ENCODE data around the gene SLC16A1. TPM values are rescaled to one million over a fixed set of nuclear protein-coding genes. Genes with fewer than 3 reads are reported as not detected.
A peak's percentile ranks its signal among the peaks of the same experiment; 100 is the strongest.

Gene SLC16A1
- polyA plus RNA-seq, 1 experiment, result 78.7 TPM

- DNase-seq (ENCODE audit: low read depth, low spot score), result no peak
- no peak overlapping the region for H3K27ac ChIP-seq (ENCODE audit: low read depth, low read length)
- ChIA-PET POLR2A (no interaction called here), CTCF (interaction anchor here (1.4 to 2.2 kb wide), 2 partner anchors 25 to 167 kb away, joined by 5 to 11 read pairs; partner anchors contain the start of gene LRIG2)
- no peak for TF ChIP-seq CTCF (IDR thresholded peaks at IDR 0.05; ENCODE audit: low read depth, low read length)
- no peak overlapping the region for H3K4me3 ChIP-seq (ENCODE audit: low read depth, low read length)
- H3K9me3 ChIP-seq (ENCODE audit: control insufficient read depth, insufficient read depth, low read length), result no peaks in the 10 kb centered on the region
- H3K27me3 ChIP-seq (ENCODE audit: control insufficient read depth, insufficient read depth, low read length), result no peaks in the 10 kb centered on the region
These were observed 50.4 kb downstream of the SLC16A1 start for GRCh38 chr1:112905395-112906149.

GRCh38 chr1:112904831-112905261 is 51.1 kb downstream of the SLC16A1 start:
- no peak for TF ChIP-seq CTCF (IDR thresholded peaks at IDR 0.05; ENCODE audit: low read depth, low read length)
- H3K9me3 ChIP-seq (ENCODE audit: control insufficient read depth, insufficient read depth, low read length), result no peaks in the 10 kb centered on the region
- no peaks in the 10 kb centered on the region for H3K27me3 ChIP-seq (ENCODE audit: control insufficient read depth, insufficient read depth, low read length)
- H3K27ac ChIP-seq (ENCODE audit: low read depth, low read length), result peak overlapping the region; percentile 11
- no peak overlapping the region for H3K4me3 ChIP-seq (ENCODE audit: low read depth, low read length)
- POLR2A ChIA-PET, result interaction anchor here (0.8 kb wide), 1 partner anchor 51 kb away, joined by 5 read pairs; the partner anchor contains the start of gene SLC16A1
- CTCF ChIA-PET, result interaction anchor here (2.2 kb wide), 1 partner anchor 168 kb away, joined by 11 read pairs; the partner anchor contains the start of gene LRIG2
- DNase-seq (ENCODE audit: low read depth, low spot score), result no peak

- peak; percentile 58 for DNase-seq (ENCODE audit: low read depth, low spot score)
- Histone ChIP-seq H3K4me3 (ENCODE audit: low read depth, low read length) (no peak overlapping the region), H3K9me3 (ENCODE audit: control insufficient read depth, insufficient read depth, low read length) (no peaks in the 10 kb centered on the region), H3K27me3 (ENCODE audit: control insufficient read depth, insufficient read depth, low read length) (no peaks in the 10 kb centered on the region), H3K27ac (ENCODE audit: low read depth, low read length) (no peak overlapping the region)
- TF ChIP-seq CTCF (IDR thresholded peaks at IDR 0.05; ENCODE audit: low read depth, low read length), result no peak
- ChIA-PET CTCF (interaction anchor here (2.2 kb wide), 1 partner anchor 169 kb away, joined by 11 read pairs; the partner anchor contains the start of gene LRIG2), POLR2A (interaction anchor here (0.7 to 0.8 kb wide), 2 partner anchors 16 to 52 kb away, joined by 5 to 7 read pairs; partner anchors contain the start of gene SLC16A1)
These were observed 51.7 kb downstream of the SLC16A1 start for GRCh38 chr1:112904071-112904830.

GRCh38 chr1:112902221-112902620 is 53.8 kb downstream of the SLC16A1 start:
- ChIA-PET POLR2A (no interaction called here), CTCF (interaction anchor here (0.7 to 1.4 kb wide), 3 partner anchors 15 to 171 kb away, joined by 3 to 8 read pairs (median 4); partner anchors contain the start of gene LRIG2)
- H3K4me3 ChIP-seq (ENCODE audit: low read depth, low read length), result no peak overlapping the region
- DNase-seq (ENCODE audit: low read depth, low spot score), result no peak
- no peaks in the 10 kb centered on the region for H3K27me3 ChIP-seq (ENCODE audit: control insufficient read depth, insufficient read depth, low read length)
- TF ChIP-seq CTCF (IDR thresholded peaks at IDR 0.05; ENCODE audit: low read depth, low read length), result no peak
- H3K27ac ChIP-seq (ENCODE audit: low read depth, low read length), result no peak overlapping the region
- H3K9me3 ChIP-seq (ENCODE audit: control insufficient read depth, insufficient read depth, low read length), result no peaks in the 10 kb centered on the region

Data from AG04450 (cell line).